Activated CD8-positive, alpha-beta T cell treated with anti-CD3 and anti-CD28 coated beads, Interleukin-2, amount 10 ng/mL, durations not matched to agents 7 days and 5 days (primary cell): ENCODE data around the gene ADAMTSL1. TPM values are rescaled to one million over a fixed set of nuclear protein-coding genes. Genes with fewer than 3 reads are reported as not detected.

Experiments
- ATAC-seq: fragments of 150-1000 bp; cut with Tn5 transposase; one replicate; pipeline ENCODE4 v1.10.0; 2021; ENCODE audit warnings: moderate library complexity
- CTCF ChIA-PET: fragments of 350-600 bp; sonication (Branson Sonifier 250); formaldehyde crosslinking; loops from one replicate; lab custom pipeline; 2021; ENCODE audit warnings: antibody characterized with exemption; lab: Charles Lee
- POLR2A ChIA-PET: fragments of 350-600 bp; sonication (Branson Sonifier 250); formaldehyde crosslinking; loops from one replicate; lab custom pipeline; 2021; ENCODE audit warnings: antibody characterized with exemption; lab: Charles Lee
- DNase-seq: peaks from one replicate; pipeline ENCODE4 v3.0.0-alpha.2; 2020
- H3K27ac Mint-ChIP-seq: one replicate; pipeline ENCODE4 v1.8.0; 2021; ENCODE audit warnings: mild to moderate bottlenecking, mixed read lengths
- H3K27me3 Mint-ChIP-seq: one replicate; pipeline ENCODE4 v1.8.0; 2021; ENCODE audit warnings: low read depth, mixed read lengths
- H3K36me3 Mint-ChIP-seq: one replicate; pipeline ENCODE4 v1.8.0; 2021; ENCODE audit warnings: low read depth, mixed read lengths
- H3K4me1 Mint-ChIP-seq: one replicate; pipeline ENCODE4 v1.8.0; 2021; ENCODE audit warnings: low read depth, mixed read lengths
- H3K4me3 Mint-ChIP-seq: one replicate; pipeline ENCODE4 v1.8.0; 2021; ENCODE audit warnings: mild to moderate bottlenecking, mixed read lengths
- H3K9me3 Mint-ChIP-seq: one replicate; pipeline ENCODE4 v1.8.0; 2022; ENCODE audit warnings: mixed read lengths; ENCODE audit not compliant: insufficient read depth
- total RNA-seq, 2 experiments: library from RNA; stranded (reverse); gene quantifications; one replicate each; pipeline ENCODE4 v1.2.3, GENCODE V29; 2021

Gene ADAMTSL1
- total RNA-seq, 2 experiments from 2014 or later: not detected

DNA sequence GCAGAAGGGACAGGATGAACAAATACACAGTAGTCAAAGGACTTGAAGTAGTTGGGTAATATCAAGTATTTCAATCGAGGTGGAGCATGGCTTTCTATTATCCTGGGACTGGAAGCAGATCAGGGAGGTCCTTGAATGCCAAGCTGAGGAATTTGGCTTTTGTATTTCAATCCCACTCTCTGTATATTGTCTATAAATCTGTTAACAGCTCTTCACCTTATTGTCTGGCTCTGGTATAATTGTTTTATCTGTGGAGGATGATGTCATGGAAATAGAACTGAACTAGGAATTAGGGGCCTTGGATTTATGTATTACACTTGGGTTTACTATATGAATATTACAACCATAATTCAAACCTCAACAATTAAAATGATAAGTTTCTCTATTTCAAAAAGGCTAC is 6.3 kb upstream of the ADAMTSL1 start:
- Mint-ChIP-seq H3K4me1 (no peaks in the 10 kb centered on the region), H3K4me3 (no peak overlapping the region), H3K27ac (no peak overlapping the region), H3K27me3 (no peaks in the 10 kb centered on the region), H3K36me3 (no peaks in the 10 kb centered on the region), H3K9me3 (no peaks in the 10 kb centered on the region)
- DNase-seq (no peak), ATAC-seq (no peak)
- CTCF ChIA-PET: no interaction called here
- POLR2A ChIA-PET: no interaction called here

DNA sequence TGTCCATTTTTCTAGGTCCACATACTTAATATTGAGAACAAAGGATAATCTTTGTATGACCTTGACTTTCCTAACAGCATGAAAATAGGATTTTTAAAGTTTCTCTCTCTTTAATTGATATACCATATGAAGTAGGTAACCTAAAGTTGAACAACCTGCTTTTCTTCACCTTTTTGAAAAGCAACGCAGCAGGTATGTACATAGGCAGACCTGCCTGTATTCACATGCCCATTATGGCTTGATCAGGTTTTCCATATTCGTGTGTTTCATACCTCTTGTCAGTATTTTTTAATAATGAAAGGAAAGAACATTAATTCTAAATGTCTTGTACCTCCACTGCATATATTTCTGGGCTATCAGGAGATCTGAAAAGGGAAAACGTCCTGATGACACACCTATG is 1.5 kb upstream of the ADAMTSL1 start:
- no peak for ATAC-seq
- Mint-ChIP-seq H3K27me3 (peaks cover 5% of the 10 kb centered on the region), H3K36me3 (no peaks in the 10 kb centered on the region), H3K4me1 (no peaks in the 10 kb centered on the region), H3K4me3 (no peak overlapping the region), H3K9me3 (no peaks in the 10 kb centered on the region), H3K27ac (no peak overlapping the region)
- ChIA-PET POLR2A (no interaction called here), CTCF (interaction anchor here (2.1 kb wide), 1 partner anchor 30 kb away, joined by 7 read pairs; no protein-coding TSS in a partner anchor)
- no peak for DNase-seq

DNA sequence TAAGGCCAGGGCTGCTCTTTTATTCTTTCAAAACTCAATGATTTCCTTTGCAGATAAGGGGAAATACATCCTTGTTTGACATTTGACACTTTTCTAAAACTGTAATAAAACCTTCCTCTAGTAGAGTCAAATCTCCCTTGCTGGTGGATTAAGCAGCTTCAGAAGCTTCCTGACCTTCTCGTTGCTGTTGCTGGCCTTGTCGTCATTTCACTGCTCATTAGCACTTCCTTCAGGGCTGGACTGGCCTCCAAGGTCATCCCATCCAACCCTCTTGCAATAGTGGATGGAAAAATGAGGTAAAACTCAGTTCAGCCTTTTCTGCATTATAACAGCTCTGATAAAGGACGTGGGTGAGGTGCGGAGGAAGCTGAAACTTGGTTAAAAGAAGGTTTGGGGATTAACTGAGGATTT is 1.1 kb upstream of the ADAMTSL1 start:
- no peak overlapping the region for H3K4me3 Mint-ChIP-seq
- no peak for ATAC-seq
- H3K4me1 Mint-ChIP-seq: no peaks in the 10 kb centered on the region
- H3K9me3 Mint-ChIP-seq: no peaks in the 10 kb centered on the region
- ChIA-PET POLR2A (no interaction called here), CTCF (no interaction called here)
- H3K27me3 Mint-ChIP-seq: peaks cover 5% of the 10 kb centered on the region
- no peaks in the 10 kb centered on the region for H3K36me3 Mint-ChIP-seq
- DNase-seq: no peak
- no peak overlapping the region for H3K27ac Mint-ChIP-seq

DNA sequence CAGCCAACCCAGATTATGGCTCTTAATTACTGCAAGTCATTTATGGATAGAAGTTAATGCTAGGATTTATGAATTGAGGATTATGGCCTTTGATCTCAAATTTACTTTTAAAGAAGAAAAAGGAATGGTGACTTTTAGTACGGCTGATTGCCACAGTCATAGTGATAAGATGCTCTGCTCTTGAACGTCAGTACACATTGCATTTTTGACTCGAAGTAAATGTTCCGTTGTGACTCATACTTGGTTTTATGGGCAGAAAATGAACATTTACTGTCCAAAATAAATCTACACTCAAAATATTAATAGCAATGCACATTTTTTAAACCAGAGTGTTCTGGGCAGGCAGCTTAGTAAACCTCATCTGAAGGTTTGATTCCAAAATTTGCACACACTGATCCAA is 830 bp downstream of the ADAMTSL1 start:
- Mint-ChIP-seq H3K9me3 (no peaks in the 10 kb centered on the region), H3K27me3 (peaks cover 5% of the 10 kb centered on the region), H3K4me1 (no peaks in the 10 kb centered on the region), H3K4me3 (no peak overlapping the region), H3K36me3 (no peaks in the 10 kb centered on the region), H3K27ac (no peak overlapping the region)
- ChIA-PET CTCF (no interaction called here), POLR2A (no interaction called here)
- DNase-seq (no peak), ATAC-seq (no peak)

DNA sequence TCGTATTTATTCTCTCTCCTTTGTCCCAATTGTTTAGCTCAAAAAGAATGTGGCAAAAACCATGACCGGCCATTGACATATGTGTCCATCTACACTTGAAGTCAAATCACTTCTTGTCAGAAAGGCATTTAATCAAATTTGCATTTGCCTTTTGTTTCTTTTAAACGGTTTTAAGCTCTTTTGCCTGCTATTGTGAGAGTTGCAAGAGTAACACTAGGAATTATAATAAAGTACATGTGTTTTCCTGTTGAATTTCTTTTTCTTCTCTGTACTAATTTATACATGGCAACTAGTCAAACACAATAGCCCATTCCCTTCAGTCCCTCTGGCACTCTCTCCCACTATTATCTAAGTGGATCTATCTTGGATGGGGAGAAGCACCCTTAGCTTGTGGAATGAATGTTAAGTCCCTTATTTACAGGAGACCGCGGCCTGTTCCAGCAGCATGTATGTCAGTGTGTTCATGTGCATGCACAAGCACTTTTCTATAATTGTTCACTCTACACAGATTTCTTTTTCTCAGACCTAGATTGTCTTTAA is 3.2 kb downstream of the ADAMTSL1 start:
- POLR2A ChIA-PET: no interaction called here
- no peaks in the 10 kb centered on the region for H3K4me1 Mint-ChIP-seq

DNA sequence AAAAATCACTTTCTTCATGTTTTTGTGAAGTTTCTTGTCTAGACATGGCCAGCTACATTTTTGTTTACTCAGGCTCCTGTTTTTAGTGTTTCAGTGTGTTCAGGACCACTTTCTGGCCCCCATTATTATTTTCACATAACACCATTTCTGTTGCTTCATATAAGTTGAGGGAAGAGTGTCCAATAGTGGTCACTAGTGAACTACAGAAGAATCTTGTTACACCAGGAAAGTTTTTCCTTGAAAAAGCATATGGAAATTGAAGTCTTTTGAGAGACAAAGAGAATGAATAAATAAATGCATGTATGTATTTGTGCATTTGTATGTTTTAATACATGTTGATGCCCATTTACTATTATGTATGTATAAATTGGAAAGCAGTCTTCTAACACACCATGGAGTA is 3.8 kb downstream of the ADAMTSL1 start:
- no peak for DNase-seq
- ATAC-seq: no peak
- Mint-ChIP-seq H3K9me3 (no peaks in the 10 kb centered on the region), H3K4me1 (no peaks in the 10 kb centered on the region), H3K27me3 (peaks cover 5% of the 10 kb centered on the region), H3K36me3 (no peaks in the 10 kb centered on the region), H3K4me3 (no peak overlapping the region), H3K27ac (no peak overlapping the region)
- ChIA-PET CTCF (no interaction called here), POLR2A (no interaction called here)

More for the DNA sequence above, 3.2 kb downstream of the ADAMTSL1 start:
- Mint-ChIP-seq H3K27me3 (peaks cover 5% of the 10 kb centered on the region), H3K27ac (no peak overlapping the region), H3K36me3 (no peaks in the 10 kb centered on the region), H3K4me3 (no peak overlapping the region), H3K9me3 (no peaks in the 10 kb centered on the region)
- no peak for DNase-seq
- CTCF ChIA-PET: no interaction called here
- no peak for ATAC-seq

DNA sequence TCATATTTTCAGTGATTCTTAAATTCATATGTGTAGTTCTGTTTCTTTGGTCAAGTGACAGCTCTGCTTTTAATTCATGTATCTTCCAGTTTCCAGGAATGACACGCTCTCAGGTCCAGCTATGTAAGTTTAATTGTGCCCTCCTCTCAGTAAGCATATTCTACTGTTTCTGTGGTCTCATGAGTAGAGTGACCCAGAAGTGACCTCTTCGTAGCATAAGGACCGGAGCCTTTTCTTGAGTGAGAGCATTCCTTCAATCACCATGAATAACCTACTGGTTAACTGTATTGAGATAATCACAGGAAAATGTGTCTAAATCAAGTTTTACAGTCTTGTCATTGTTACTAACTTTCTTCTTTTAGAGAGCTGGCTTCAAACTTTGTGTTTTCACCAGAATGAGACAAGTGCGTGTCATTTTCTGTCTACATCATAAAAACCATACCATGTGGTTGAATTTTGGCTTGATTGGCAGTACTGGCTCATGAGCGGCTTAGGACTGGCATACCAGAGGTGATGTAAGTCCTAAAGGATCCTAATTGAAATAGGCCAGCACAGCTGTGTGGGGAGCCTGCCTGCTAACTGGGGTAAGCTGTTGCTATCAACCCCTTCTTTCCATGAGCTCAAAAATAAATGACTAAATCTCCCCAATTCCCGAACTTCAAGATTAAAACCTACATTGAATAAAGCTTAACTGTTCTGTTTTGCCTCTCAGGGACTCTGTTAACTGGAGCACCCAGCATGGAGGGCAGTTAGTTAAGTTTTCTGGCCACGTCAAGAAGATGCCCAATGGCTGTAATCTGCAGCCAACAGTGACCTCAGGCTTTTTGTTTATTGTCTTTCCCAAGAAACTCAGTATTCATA is 4.8 kb downstream of the ADAMTSL1 start:
- Mint-ChIP-seq H3K27me3 (peaks cover 3% of the 10 kb centered on the region), H3K27ac (no peak overlapping the region), H3K9me3 (no peaks in the 10 kb centered on the region), H3K4me1 (no peaks in the 10 kb centered on the region), H3K36me3 (no peaks in the 10 kb centered on the region), H3K4me3 (no peak overlapping the region)
- no peak for ATAC-seq
- no peak for DNase-seq
- ChIA-PET POLR2A (no interaction called here), CTCF (no interaction called here)

DNA sequence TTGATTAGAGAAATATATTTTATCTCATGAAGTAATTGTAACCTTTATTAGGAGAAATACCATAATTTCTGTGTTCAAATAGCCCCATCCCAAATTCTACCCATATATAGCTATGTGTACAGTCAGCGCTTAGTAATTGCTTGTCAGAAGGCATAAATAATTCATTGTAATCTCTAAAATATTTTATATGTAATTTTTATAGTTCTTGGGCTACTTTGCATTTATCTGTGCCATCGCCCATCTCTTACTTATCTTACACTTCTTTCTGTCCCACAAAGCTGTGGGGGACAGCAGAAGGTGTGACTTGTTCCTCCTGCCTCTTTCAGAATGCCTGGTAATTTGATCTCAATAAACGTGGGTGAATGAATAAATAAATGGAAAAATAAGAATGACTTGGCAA is 5.5 kb downstream of the ADAMTSL1 start:
- Mint-ChIP-seq H3K27me3 (peaks cover 2% of the 10 kb centered on the region), H3K4me3 (no peak overlapping the region), H3K4me1 (no peaks in the 10 kb centered on the region), H3K36me3 (no peaks in the 10 kb centered on the region), H3K27ac (no peak overlapping the region), H3K9me3 (no peaks in the 10 kb centered on the region)
- DNase-seq: no peak
- no peak for ATAC-seq
- CTCF ChIA-PET: no interaction called here
- POLR2A ChIA-PET: no interaction called here

DNA sequence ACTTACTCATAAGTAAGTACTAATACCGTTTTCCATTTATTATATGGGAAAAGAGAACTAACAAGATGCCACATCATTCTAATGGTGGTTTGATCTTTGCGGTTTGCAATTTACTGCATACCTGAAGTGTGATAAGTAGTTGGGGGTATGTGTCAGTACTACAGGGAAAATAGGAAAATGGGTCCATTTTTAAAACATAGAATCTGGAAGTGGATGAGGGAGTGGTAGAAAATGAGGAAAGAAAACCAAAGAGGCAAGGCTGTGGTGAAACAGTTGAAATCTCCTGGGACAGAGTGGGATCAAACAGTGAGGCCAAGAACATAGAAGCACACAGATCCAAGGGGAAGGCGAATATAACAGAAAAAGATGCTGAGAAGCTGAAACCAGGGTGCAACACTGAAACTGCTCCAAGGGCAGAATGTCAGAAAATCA is 6.7 kb downstream of the ADAMTSL1 start:
- no peaks in the 10 kb centered on the region for H3K36me3 Mint-ChIP-seq
- H3K27ac Mint-ChIP-seq: no peak overlapping the region

DNA sequence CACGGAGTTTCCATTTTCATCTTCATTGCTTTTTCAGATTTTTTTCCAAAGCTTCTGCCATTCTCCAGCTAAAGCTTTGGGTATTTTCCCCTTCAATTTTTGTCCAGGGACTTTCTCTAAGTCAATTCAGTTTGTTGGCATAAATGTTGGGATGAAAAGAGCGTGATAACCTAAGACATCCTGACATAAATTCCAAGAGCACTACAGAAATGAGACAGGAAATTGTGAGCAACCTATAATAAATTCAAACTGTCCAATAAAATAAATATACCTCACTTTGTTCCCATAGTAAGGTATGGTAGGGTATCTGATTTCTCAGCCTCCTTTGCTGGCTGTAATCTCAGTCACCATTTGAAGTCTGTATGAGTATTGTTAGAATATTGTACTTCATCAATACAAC is 8.4 kb downstream of the ADAMTSL1 start:
- DNase-seq (no peak), ATAC-seq (no peak)
- H3K9me3 Mint-ChIP-seq: no peaks in the 10 kb centered on the region
- no peak overlapping the region for H3K4me3 Mint-ChIP-seq
- POLR2A ChIA-PET: no interaction called here
- no peak overlapping the region for H3K27ac Mint-ChIP-seq
- H3K36me3 Mint-ChIP-seq: no peaks in the 10 kb centered on the region
- CTCF ChIA-PET: no interaction called here
- no peaks in the 10 kb centered on the region for H3K4me1 Mint-ChIP-seq
- no peaks in the 10 kb centered on the region for H3K27me3 Mint-ChIP-seq

More for the DNA sequence above, 6.7 kb downstream of the ADAMTSL1 start:
- no peaks in the 10 kb centered on the region for H3K27me3 Mint-ChIP-seq
- CTCF ChIA-PET: no interaction called here
- no peak for DNase-seq
- no peaks in the 10 kb centered on the region for H3K9me3 Mint-ChIP-seq
- no peak overlapping the region for H3K4me3 Mint-ChIP-seq
- no peak for ATAC-seq
- no peaks in the 10 kb centered on the region for H3K4me1 Mint-ChIP-seq
- POLR2A ChIA-PET: no interaction called here

DNA sequence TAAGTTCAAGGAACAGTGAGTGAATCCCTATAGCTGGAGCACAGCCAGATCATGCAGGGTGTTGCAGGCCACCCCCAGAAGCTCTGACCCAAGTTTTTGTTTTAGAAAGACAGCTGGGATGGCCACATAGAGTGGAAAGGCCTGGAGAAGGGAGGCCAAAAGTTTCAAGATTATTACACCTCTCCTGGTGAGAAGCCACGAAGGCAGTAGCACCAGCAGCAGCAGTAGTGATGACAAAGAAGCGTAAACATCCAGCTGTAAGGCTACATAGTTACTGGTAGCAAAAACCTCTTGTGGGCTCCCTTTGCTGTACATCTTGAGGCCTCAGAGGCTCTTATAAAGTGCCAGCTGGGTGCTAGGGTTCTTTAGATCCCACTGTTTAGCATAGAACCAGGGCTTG is 11.8 kb downstream of the ADAMTSL1 start:
- no peaks in the 10 kb centered on the region for H3K36me3 Mint-ChIP-seq
- no peaks in the 10 kb centered on the region for H3K27me3 Mint-ChIP-seq
- CTCF ChIA-PET: no interaction called here
- no peaks in the 10 kb centered on the region for H3K4me1 Mint-ChIP-seq
- no peak overlapping the region for H3K4me3 Mint-ChIP-seq
- DNase-seq (no peak), ATAC-seq (no peak)
- no peak overlapping the region for H3K27ac Mint-ChIP-seq
- H3K9me3 Mint-ChIP-seq: no peaks in the 10 kb centered on the region
- POLR2A ChIA-PET: no interaction called here

DNA sequence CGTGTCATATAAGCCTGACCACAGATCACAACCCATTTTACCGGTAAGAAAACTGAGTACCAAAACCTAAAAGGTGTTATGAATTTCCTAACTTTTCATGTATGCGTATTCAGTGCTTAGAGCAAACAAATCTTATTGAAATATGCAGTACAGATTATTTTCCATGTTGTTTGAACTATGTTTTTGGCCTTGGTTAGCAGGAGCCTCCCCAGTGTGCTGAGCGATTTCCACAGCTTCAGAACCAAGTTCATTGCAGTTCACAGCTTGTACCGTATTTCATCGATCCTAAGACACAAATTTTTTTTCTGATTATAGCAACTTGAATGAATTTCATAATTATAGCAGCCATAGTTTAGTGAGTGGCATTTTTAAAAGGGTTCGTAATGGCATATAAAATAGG is 13.7 kb downstream of the ADAMTSL1 start:
- no peaks in the 10 kb centered on the region for H3K4me1 Mint-ChIP-seq
- DNase-seq (no peak), ATAC-seq (no peak)
- no peak overlapping the region for H3K4me3 Mint-ChIP-seq
- CTCF ChIA-PET: no interaction called here
- no peak overlapping the region for H3K27ac Mint-ChIP-seq
- POLR2A ChIA-PET: no interaction called here
- no peaks in the 10 kb centered on the region for H3K9me3 Mint-ChIP-seq
- no peaks in the 10 kb centered on the region for H3K36me3 Mint-ChIP-seq
- H3K27me3 Mint-ChIP-seq: no peaks in the 10 kb centered on the region
